Posterior vena cava (tissue), 2 donors: ENCODE measurements around the gene ANAPC7. TPM values are rescaled to one million over a fixed set of nuclear protein-coding genes. Genes with fewer than 3 reads are reported as not detected.
"Not testable (repeated sequence)": the region's sequence is repeated elsewhere in the genome, so short reads cannot be mapped to it uniquely, and the experiment has no call there.

Experiments
- DNase-seq: peaks from one replicate; pipeline ENCODE4 v3.0.0-alpha.2; 2020; ENCODE audit warnings: low spot score
- intact Hi-C, 2 donors: fragments of 100-400 bp; cut with DNase I; formaldehyde crosslinking; loops; one replicate each; pipeline versions ENCODE4 v1.14.1 to v1.14.2; 2022 to 2023
- total RNA-seq, 2 donors: library from RNA; stranded (reverse); fragmentation: NEBNext Ultra II Directional; extraction: Animal tissue kit (Norgen Biotek cat#: 25700); gene quantifications; one replicate each; pipeline ENCODE4 v1.2.1, GENCODE V29; 2021
- donor health status: DM: yes; HTN: yes; CAD: no.
- donor health status: DM: yes; HTN: yes; CAD: no.

Gene ANAPC7
- total RNA-seq, 2 donors from 2014 or later, result 35.2 to 35.9 TPM

GRCh38 chr12:110353211-110353965 lies 50.1 kb downstream of the ANAPC7 start:
- DNase-seq, result no peak
- intact Hi-C loops, result no loop called here

DNA sequence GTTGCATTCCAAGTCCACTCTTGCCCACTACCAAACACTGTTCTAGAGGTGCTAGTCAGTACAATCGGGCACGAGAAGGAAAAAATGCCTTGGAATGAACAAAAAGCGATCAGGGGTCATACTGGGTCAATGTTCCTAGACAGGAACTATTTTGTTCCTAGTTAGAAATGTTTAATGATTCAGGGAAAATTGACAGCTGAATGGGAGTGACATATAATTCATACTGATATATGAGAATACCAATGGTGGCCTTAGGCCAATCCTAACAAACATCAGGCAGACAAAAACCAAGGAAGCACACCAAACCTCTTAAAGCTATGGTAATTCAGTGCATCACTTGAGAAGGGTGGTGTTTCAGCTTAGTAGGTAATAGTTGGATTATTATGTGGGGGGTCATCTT lies 51.1 kb downstream of the ANAPC7 start:
- no peak for DNase-seq
- intact Hi-C loops, result no loop called here

DNA sequence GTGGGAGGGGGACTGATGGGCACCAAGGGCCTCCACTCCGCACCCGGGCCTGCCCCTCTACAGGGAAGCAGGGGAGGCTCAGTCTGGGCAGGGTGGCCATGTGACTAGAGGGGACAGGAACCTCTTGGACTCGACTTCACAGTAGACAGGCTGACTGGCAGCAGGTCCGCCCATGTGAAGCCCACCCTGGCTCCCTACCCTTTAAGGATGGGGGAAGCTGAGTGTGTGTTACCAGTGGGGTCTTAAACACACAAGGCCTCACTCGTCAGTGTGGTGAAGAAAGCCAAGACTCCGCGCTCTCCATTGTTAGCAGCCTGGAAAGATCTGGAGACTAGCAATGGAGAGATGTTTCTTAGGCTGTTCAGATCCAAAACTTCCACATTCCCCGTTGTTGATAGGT lies 52.4 kb downstream of the ANAPC7 start:
- DNase-seq, result no peak
- intact Hi-C loops, result no loop called here

DNA sequence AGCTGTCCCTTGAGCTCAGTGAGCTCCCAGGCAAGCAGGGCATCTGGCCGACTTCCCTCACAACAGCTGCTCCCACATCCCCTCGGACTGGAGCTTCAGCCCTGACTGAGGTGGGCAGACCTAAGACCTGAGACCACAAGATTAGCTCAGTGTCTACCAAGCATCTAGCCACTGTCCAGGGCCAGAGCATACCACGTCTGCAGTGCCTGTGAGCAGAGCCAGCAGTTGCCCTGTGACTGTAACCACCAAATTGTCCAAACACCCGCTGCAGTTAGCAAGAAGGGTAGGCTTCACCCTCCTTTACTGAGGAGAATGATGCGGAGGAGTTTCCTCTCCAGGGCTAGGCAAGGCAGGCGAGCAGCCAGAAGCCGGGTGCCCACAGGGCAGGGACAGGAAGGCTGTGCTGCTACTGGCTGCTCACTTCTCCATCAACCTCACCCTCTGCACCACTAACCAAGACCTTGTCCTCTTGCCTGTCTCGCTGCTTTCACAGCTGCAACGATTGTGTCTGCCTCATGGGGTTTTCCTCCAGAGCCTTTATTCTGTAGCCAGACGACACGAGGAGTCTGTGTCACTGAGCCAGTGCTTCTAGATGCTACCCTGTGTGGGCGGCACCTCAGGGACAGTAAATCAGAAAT lies 53.9 kb downstream of the ANAPC7 start:
- intact Hi-C loops, result no loop called here

DNA sequence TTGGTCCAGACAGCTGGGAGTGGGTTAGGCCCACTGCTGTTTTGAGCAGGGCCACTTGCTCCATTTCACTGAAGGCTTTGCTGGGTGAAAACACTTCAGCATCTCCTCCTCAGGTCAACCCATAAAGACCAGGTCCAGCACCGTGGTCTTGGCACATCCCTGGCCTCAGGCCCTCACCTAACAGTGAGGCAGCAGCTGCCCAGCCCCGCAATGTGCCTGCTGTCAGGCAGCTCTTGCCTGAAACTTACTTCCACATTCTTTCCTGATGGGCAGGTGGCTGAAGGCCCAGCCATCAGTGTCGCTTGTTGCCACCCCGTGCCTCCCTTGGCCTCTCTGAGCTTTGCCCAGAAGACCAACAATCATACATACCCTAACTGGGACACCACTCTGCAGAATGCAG lies 54.4 kb downstream of the ANAPC7 start:
- intact Hi-C loops, result no loop called here

More for the DNA sequence above, 53.9 kb downstream of the ANAPC7 start:
- DNase-seq, result no peak

GRCh38 chr12:110348431-110349059 lies 55.0 kb downstream of the ANAPC7 start:
- intact Hi-C loops, result no loop called here
- no peak for DNase-seq

More for the DNA sequence above, 54.4 kb downstream of the ANAPC7 start:
- DNase-seq, result no peak

GRCh38 chr12:110347767-110348166 lies 55.7 kb downstream of the ANAPC7 start:
- intact Hi-C loops, result no loop called here
- no peak for DNase-seq

DNA sequence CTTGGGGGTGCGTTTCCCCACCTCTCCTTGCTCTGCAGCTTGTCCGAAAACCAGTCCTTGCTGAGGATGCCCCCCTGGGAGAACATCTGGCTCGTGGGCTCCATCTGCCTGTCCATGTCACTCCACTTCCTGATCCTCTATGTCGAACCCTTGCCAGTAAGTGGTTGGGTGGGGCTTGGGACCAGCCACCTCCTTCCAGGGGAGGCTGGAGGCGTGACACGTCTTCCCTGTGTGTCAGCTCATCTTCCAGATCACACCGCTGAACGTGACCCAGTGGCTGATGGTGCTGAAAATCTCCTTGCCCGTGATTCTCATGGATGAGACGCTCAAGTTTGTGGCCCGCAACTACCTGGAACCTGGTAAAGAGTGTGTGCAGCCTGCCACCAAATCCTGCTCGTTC lies 57.5 kb downstream of the ANAPC7 start:
- intact Hi-C loops, result no loop called here
- no peak for DNase-seq

- intact Hi-C loops, result no loop called here
- DNase-seq, result no peak
These were observed 58.3 kb downstream of the ANAPC7 start for GRCh38 chr12:110345176-110345661.

DNA sequence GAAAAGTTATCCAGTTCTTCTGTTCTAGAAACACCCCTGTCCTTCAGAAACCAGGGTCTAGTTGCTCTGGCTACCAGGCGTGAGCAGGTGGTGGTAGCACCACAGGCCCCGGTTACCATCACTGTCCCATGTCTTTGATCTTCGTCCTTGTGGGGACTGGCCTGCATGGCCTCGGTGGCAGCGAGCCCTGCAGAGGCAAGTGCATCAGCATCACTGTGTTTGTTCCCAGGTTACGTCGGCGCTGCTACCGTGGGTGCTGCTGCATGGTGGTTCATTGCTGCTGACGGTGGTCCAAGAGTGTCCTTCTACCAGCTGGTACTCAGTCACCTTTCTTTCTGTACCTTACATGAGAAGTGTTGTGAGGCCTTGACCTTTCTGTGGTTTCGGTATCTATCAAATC lies 58.9 kb downstream of the ANAPC7 start:
- intact Hi-C loops, result no loop called here
- no peak for DNase-seq

DNA sequence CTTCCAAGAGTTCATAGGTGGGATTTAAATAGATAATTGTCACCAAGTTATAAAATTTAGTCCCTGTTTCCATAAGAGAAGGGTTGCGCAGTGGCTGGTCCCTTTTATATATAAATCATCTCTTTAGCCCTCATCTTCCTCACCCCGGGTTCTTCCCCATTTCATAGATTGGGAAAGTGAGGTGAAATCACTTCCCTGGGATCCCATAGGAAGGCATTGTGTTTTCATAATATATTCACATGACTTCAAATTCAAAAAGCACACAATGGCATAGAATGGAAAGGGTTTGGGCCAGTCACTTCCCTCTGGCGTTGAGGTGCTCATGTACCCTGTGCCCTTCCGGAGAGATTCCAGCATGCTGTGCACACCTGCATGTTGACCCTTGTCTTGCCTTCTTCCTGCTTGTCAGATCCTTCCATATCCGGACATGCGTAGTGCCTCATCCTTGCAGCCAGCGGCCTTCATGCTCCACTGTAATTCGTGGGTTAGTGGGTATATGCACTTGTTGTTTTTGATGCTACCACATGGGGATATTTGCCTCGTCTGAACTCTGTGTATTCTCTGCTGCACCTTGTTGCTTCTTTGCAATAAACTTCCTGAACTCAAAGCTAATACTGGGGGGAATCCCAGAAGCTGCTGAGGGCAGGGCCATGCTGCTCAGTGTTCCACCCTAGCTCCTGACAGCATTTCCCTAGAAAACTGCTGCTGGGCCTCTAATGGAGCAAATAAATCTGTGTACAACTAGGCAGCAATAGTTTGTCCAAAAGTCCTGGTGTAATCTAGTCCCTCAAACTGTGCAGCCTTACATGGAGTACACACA lies 59.6 kb downstream of the ANAPC7 start:
- no peak for DNase-seq
- intact Hi-C loops, result no loop called here

GRCh38 chr12:110343114-110343513 lies 60.4 kb downstream of the ANAPC7 start:
- intact Hi-C loops, result no loop called here
- DNase-seq, result no peak

DNA sequence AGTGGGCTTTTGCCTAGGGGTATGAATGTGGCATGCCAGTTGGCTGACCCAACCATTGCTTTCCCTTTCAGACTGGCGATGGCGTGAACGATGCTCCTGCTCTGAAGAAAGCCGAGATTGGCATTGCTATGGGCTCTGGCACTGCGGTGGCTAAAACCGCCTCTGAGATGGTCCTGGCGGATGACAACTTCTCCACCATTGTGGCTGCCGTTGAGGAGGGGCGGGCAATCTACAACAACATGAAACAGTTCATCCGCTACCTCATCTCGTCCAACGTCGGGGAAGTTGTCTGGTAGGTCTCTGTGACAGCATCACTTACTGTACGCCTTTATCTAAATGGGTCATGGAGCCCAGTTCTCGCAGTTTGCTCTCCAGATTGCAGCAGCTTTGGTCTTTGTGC lies 61.4 kb downstream of the ANAPC7 start:
- no peak for DNase-seq
- intact Hi-C loops, result no loop called here

DNA sequence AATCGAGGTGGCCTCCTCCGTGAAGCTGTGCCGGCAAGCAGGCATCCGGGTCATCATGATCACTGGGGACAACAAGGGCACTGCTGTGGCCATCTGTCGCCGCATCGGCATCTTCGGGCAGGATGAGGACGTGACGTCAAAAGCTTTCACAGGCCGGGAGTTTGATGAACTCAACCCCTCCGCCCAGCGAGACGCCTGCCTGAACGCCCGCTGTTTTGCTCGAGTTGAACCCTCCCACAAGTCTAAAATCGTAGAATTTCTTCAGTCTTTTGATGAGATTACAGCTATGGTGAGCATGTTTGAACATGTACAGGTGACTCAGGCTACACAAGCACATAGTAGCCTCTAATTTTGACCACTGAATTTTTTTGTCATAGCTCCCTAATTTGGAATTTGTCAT lies 62.8 kb downstream of the ANAPC7 start:
- intact Hi-C loops, result loop anchor here in 1 of 2 donors (1.0 kb wide), 1 partner anchor 31 kb away; no protein-coding TSS in a partner anchor
- no peak for DNase-seq

DNA sequence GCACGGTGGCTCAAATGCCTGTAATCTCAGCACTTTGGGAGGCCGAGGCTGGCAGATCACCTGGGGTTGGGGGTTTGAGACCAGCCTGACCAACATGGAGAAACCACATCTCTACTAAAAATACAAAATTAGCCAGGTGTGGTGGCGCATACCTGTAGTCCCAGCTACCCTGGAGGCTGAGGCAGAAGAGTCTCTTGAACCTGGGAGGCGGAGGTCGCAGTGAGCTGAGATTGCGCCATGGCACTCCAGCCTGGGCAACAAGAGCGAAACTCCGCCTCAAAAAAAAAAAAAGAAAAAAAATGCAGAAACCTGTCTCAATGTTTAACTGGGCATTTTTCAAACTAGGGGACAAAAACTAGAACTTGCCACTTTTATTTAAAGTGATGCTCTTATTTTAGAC lies 63.2 kb downstream of the ANAPC7 start:
- DNase-seq, intact Hi-C loops: not testable (repeated sequence)

- DNase-seq, result no peak
- intact Hi-C loops, result loop anchor here in 1 of 2 donors (10.0 kb wide), 1 partner anchor 205 kb away; no protein-coding TSS in a partner anchor
These were observed 64.1 kb downstream of the ANAPC7 start for GRCh38 chr12:110339184-110339952.

DNA sequence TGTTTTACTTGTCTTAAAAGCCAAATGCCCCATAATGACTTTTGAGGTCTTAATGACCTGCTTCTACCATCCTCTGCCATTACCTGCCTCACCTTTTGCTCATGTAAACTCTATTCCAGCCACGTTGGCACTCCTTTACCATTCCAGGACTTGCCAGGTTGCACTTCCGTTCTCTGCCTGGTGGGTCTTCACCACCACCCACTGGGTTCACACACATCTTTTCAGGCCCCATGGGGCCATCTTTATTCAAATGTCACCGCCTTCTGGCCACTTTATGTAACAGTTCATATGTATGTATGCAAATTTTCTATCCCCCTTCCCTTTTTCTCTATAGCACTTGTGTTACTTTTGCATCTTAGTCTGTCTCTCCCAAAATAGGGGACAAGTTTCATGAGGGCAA lies 64.8 kb downstream of the ANAPC7 start:
- intact Hi-C loops, result loop anchor here in 1 of 2 donors (10.0 kb wide), 1 partner anchor 204 kb away; no protein-coding TSS in a partner anchor
- no peak for DNase-seq

GRCh38 chr12:110337912-110338710 lies 65.4 kb downstream of the ANAPC7 start:
- no peak for DNase-seq
- intact Hi-C loops, result loop anchor here in 1 of 2 donors (10.0 kb wide), 1 partner anchor 203 kb away; no protein-coding TSS in a partner anchor
